H9 (cell line): ENCODE data around the gene PTPRF. TPM values are rescaled to one million over a fixed set of nuclear protein-coding genes. Genes with fewer than 3 reads are reported as not detected.

Experiments
- DNase-seq: peaks from one replicate; pipeline ENCODE4 v3.0.0-alpha.2; 2017
- H2AFZ ChIP-seq: one replicate; pipeline ENCODE4 v1.6.1; 2013; ENCODE audit warnings: mild to moderate bottlenecking, low read length, control low read depth, moderate library complexity
- H2AK5ac ChIP-seq: 2 replicates; pipeline ENCODE4 v1.6.1; 2013; ENCODE audit warnings: low read length, control low read depth, mixed read lengths; ENCODE audit not compliant: insufficient read length
- H2BK120ac ChIP-seq: one replicate; pipeline ENCODE4 v1.6.1; 2013; ENCODE audit warnings: low read depth, mild to moderate bottlenecking, low read length, control low read depth, inconsistent platforms; ENCODE audit not compliant: poor library complexity, severe bottlenecking
- H2BK12ac ChIP-seq: 2 replicates; pipeline ENCODE4 v1.6.1; 2013; ENCODE audit warnings: low read length, control low read depth, mixed read lengths, low read depth; ENCODE audit not compliant: insufficient read length
- H2BK15ac ChIP-seq: 2 replicates; pipeline ENCODE4 v1.6.1; 2013; ENCODE audit warnings: low read depth, low read length, control low read depth
- H2BK20ac ChIP-seq: one replicate; pipeline ENCODE4 v1.6.1; 2013; ENCODE audit warnings: low read depth, mild to moderate bottlenecking, low read length, control low read depth, inconsistent platforms; ENCODE audit not compliant: poor library complexity, severe bottlenecking
- H2BK5ac ChIP-seq: 2 replicates; pipeline ENCODE4 v1.6.1; 2013; ENCODE audit warnings: low read length, control low read depth, mixed read lengths; ENCODE audit not compliant: insufficient read length
- H3K14ac ChIP-seq: 2 replicates; pipeline ENCODE4 v1.6.1; 2013; ENCODE audit warnings: low read length, control low read depth; ENCODE audit not compliant: insufficient read depth
- H3K18ac ChIP-seq: 2 replicates; pipeline ENCODE4 v1.6.1; 2013; ENCODE audit warnings: low read depth, mild to moderate bottlenecking, mixed read lengths, low read length, control low read depth; ENCODE audit not compliant: insufficient read length
- H3K23ac ChIP-seq: 2 replicates; pipeline ENCODE4 v1.6.1; 2013; ENCODE audit warnings: low read length, control low read depth, mixed read lengths, low read depth; ENCODE audit not compliant: insufficient read length
- H3K23me2 ChIP-seq: 2 replicates; pipeline ENCODE4 v1.6.1; 2013; ENCODE audit warnings: low read depth, mild to moderate bottlenecking, mixed read lengths, low read length, control low read depth; ENCODE audit not compliant: insufficient read length, poor library complexity, severe bottlenecking
- H3K27ac ChIP-seq: 2 replicates; pipeline ENCODE4 v1.5.1; 2013; ENCODE audit warnings: low read length, control low read depth, mixed read lengths, low read depth; ENCODE audit not compliant: insufficient read length
- H3K27me3 ChIP-seq: 2 replicates; pipeline ENCODE4 v1.6.1; 2013; ENCODE audit warnings: low read length, control low read depth, inconsistent platforms; ENCODE audit not compliant: insufficient read depth
- H3K4ac ChIP-seq: 2 replicates; pipeline ENCODE4 v1.6.1; 2013; ENCODE audit warnings: low read depth, mild to moderate bottlenecking, control low read depth, inconsistent platforms, low read length, moderate library complexity
- H3K4me1 ChIP-seq: 2 replicates; pipeline ENCODE4 v1.6.1; 2013; ENCODE audit warnings: low read length, control low read depth, inconsistent platforms; ENCODE audit not compliant: insufficient read depth
- H3K4me2 ChIP-seq: 2 replicates; pipeline ENCODE4 v1.6.1; 2013; ENCODE audit warnings: low read length, control low read depth, mixed read lengths; ENCODE audit not compliant: insufficient read length, insufficient read depth
- H3K56ac ChIP-seq: 2 replicates; pipeline ENCODE4 v1.6.1; 2013; ENCODE audit warnings: low read depth, mild to moderate bottlenecking, mixed read lengths, low read length, control low read depth; ENCODE audit not compliant: insufficient read length
- H3K79me1 ChIP-seq: 2 replicates; pipeline ENCODE4 v1.6.1; 2013; ENCODE audit warnings: low read depth, mild to moderate bottlenecking, moderate library complexity, low read length, control low read depth, inconsistent platforms; ENCODE audit not compliant: insufficient read depth, poor library complexity, severe bottlenecking
- H3K79me2 ChIP-seq: 2 replicates; pipeline ENCODE4 v1.6.1; 2013; ENCODE audit warnings: low read length, control low read depth, inconsistent platforms; ENCODE audit not compliant: insufficient read depth
- H3K9ac ChIP-seq: 2 replicates; pipeline ENCODE4 v1.6.1; 2013; ENCODE audit warnings: low read length, control low read depth, mixed read lengths; ENCODE audit not compliant: insufficient read length; ENCODE audit errors: extremely low read depth
- H3K9me3 ChIP-seq: one replicate; pipeline ENCODE4 v1.6.1; 2013; ENCODE audit warnings: low read depth, low read length, inconsistent platforms; ENCODE audit not compliant: control insufficient read depth
- H3T11ph ChIP-seq: one replicate; pipeline ENCODE4 v1.6.1; 2013; ENCODE audit warnings: mild to moderate bottlenecking, low read length, control low read depth, inconsistent platforms
- H4K20me1 ChIP-seq: one replicate; pipeline ENCODE4 v1.6.1; 2013; ENCODE audit not compliant: control insufficient read depth, insufficient read length, insufficient read depth
- H4K5ac ChIP-seq: 2 replicates; pipeline ENCODE4 v1.6.1; 2013; ENCODE audit warnings: low read depth, mild to moderate bottlenecking, mixed read lengths, low read length, control low read depth; ENCODE audit not compliant: insufficient read length
- H4K8ac ChIP-seq: replicated peaks from 2 replicates; pipeline ENCODE4 v1.6.1; 2013; ENCODE audit warnings: low read length, control low read depth, mixed read lengths, low read depth; ENCODE audit not compliant: insufficient read length
- H4K91ac ChIP-seq: 2 replicates; pipeline ENCODE4 v1.6.1; 2013; ENCODE audit warnings: low read depth, mild to moderate bottlenecking, moderate library complexity, mixed read lengths, low read length, control low read depth; ENCODE audit not compliant: insufficient read length
- H3K27ac Mint-ChIP-seq, 3 experiments: 2 replicates in 2 of 3; 3 replicates in 1 of 3; pipeline ENCODE4 v1.8.0; 2020 to 2021; ENCODE audit warnings: mixed read lengths in 3 of 3, mild to moderate bottlenecking in 1 of 3, moderate library complexity in 1 of 3
- H3K27me3 Mint-ChIP-seq: 2 replicates; pipeline ENCODE4 v1.8.0; 2021; ENCODE audit warnings: low read depth, mild to moderate bottlenecking, moderate library complexity, mixed read lengths
- H3K36me3 Mint-ChIP-seq, 3 experiments: 2 replicates in 2 of 3; 3 replicates in 1 of 3; pipeline ENCODE4 v1.8.0; 2020 to 2021; ENCODE audit warnings: low read depth in 3 of 3, mixed read lengths in 3 of 3; ENCODE audit not compliant: insufficient read depth in 1 of 3
- H3K4me1 Mint-ChIP-seq, 2 experiments: 2 replicates each; pipeline ENCODE4 v1.8.0; 2020; ENCODE audit warnings: mixed read lengths in 2 of 2
- H3K4me3 Mint-ChIP-seq, 2 experiments: 2 replicates in 1 of 2; 3 replicates in 1 of 2; pipeline ENCODE4 v1.8.0; 2020 to 2021; ENCODE audit warnings: mild to moderate bottlenecking in 2 of 2, mixed read lengths in 2 of 2, moderate library complexity in 1 of 2
- H3K9me3 Mint-ChIP-seq, 2 experiments: 2 replicates in 1 of 2; 3 replicates in 1 of 2; pipeline ENCODE4 v1.8.0; 2020; ENCODE audit warnings: mild to moderate bottlenecking in 2 of 2, mixed read lengths in 2 of 2, moderate library complexity in 1 of 2
- WGBS: extraction: QIAGEN DNeasy Blood & Tissue Kit; methylation state at CpG from one replicate; pipeline ENCODE4 v1.1.7; 2013; ENCODE audit warnings: missing lambda C conversion rate, low lambda C conversion rate, mixed read lengths; ENCODE audit not compliant: insufficient read length; ENCODE audit errors: extremely low coverage; 5-methylcytosine and 5-hydroxymethylcytosine counted together
- total RNA-seq: library from RNA; stranded (reverse); gene quantifications from 2 replicates; pipeline ENCODE4 v1.2.1, GENCODE V29; 2021
- TF ChIP-seq, protein P1 (sequence below): fragments of 200-600 bp; sonication (generic); conservative IDR thresholded peaks from 3 replicates; pipeline ENCODE4 v1.8.0; 2021; ENCODE audit warnings: antibody characterized with exemption, mild to moderate bottlenecking

PTPRF gene
- total RNA-seq, 1 experiment from 2014 or later = 193 TPM

DNA sequence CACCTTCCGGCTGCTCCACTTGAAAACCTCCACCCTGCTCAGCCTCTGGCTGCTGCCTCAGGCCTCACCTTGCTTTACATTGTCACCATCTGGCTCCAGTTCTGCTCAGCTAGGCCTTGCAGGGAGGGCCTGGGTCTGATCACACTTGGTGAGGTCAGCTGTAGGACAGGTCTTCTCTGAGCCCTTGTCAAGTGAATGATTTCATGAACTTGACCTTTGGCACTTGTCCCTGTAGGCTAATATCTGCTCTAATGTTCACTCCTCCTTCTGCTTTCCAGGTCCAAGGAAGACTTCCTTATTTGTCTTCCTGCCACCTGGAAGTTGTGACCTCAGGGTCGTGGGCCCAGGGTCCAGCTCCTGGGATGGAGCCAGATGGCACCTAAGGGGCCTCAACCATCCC, 41.4 kb downstream of the PTPRF start:
- peaks cover 31 to 61% (median 57%) of the 10 kb centered on the region in 3 experiments; a peak in 6 of 7 replicates for H3K36me3 Mint-ChIP-seq
- H3K4ac ChIP-seq = no peak overlapping the region
- no peaks in the 10 kb centered on the region for H3K4me1 ChIP-seq
- no peaks in the 10 kb centered on the region for H3K9me3 ChIP-seq
- H2BK5ac ChIP-seq = no peak overlapping the region
- H3K14ac ChIP-seq = no peak overlapping the region
- no peak overlapping the region for H3K27ac Mint-ChIP-seq
- H4K8ac ChIP-seq = no peak overlapping the region
- no peak overlapping the region for H4K5ac ChIP-seq
- H3K23me2 ChIP-seq = no peaks in the 10 kb centered on the region
- no CpG with 5 or more reads among the region's 2 CpGs for WGBS
- no peak overlapping the region for H3K27ac ChIP-seq
- no peaks in the 10 kb centered on the region for H3K27me3 Mint-ChIP-seq
- no peak for DNase-seq
- H3K79me1 ChIP-seq = no peaks in the 10 kb centered on the region
- no peaks in the 10 kb centered on the region for H3K79me2 ChIP-seq
- no peaks in the 10 kb centered on the region for H4K20me1 ChIP-seq
- no peak overlapping the region for H2BK15ac ChIP-seq
- H2AK5ac ChIP-seq = no peak overlapping the region
- H2AFZ ChIP-seq = no peak overlapping the region
- H3T11ph ChIP-seq = no peak overlapping the region
- no peaks in the 10 kb centered on the region for H3K27me3 ChIP-seq
- H3K4me3 Mint-ChIP-seq = no peak overlapping the region
- H2BK120ac ChIP-seq = no peak overlapping the region
- no peak overlapping the region for H3K56ac ChIP-seq
- TF ChIP-seq, protein P1, sequence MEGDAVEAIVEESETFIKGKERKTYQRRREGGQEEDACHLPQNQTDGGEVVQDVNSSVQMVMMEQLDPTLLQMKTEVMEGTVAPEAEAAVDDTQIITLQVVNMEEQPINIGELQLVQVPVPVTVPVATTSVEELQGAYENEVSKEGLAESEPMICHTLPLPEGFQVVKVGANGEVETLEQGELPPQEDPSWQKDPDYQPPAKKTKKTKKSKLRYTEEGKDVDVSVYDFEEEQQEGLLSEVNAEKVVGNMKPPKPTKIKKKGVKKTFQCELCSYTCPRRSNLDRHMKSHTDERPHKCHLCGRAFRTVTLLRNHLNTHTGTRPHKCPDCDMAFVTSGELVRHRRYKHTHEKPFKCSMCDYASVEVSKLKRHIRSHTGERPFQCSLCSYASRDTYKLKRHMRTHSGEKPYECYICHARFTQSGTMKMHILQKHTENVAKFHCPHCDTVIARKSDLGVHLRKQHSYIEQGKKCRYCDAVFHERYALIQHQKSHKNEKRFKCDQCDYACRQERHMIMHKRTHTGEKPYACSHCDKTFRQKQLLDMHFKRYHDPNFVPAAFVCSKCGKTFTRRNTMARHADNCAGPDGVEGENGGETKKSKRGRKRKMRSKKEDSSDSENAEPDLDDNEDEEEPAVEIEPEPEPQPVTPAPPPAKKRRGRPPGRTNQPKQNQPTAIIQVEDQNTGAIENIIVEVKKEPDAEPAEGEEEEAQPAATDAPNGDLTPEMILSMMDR = no peak
- peaks cover 10 to 13% of the 10 kb centered on the region in 2 experiments; a peak in 3 of 4 replicates for H3K4me1 Mint-ChIP-seq
- no peak overlapping the region for H3K9ac ChIP-seq
- no peak overlapping the region for H2BK20ac ChIP-seq
- no peak overlapping the region for H3K23ac ChIP-seq
- no peak overlapping the region for H2BK12ac ChIP-seq
- no peaks in the 10 kb centered on the region for H3K9me3 Mint-ChIP-seq
- H3K4me2 ChIP-seq = no peak overlapping the region
- no peak overlapping the region for H4K91ac ChIP-seq
- no peak overlapping the region for H3K18ac ChIP-seq
